Lower lobe of right lung (tissue), 2 donors: ENCODE results near the gene BAX. TPM values are rescaled to one million over a fixed set of nuclear protein-coding genes. Genes with fewer than 3 reads are reported as not detected.

Experiments
- ATAC-seq, 2 donors: fragments of 200-7000 bp; cut with Tn5 transposase; one replicate each; pipeline ENCODE4 v1.9.1; 2020 to 2022; ENCODE audit warnings: mild to moderate bottlenecking in 2 of 2, moderate library complexity in 2 of 2
- DNase-seq: peaks from one replicate; pipeline ENCODE4 v3.0.0-alpha.2; 2020
- H3K27ac ChIP-seq: fragments of 200-600 bp; one replicate; pipeline ENCODE4 v1.8.0; 2022
- H3K27me3 ChIP-seq: fragments of 200-600 bp; one replicate; pipeline ENCODE4 v1.8.0; 2022; ENCODE audit warnings: low read depth
- H3K36me3 ChIP-seq: fragments of 200-600 bp; one replicate; pipeline ENCODE4 v1.8.0; 2022; ENCODE audit warnings: mild to moderate bottlenecking
- H3K4me1 ChIP-seq: fragments of 200-600 bp; one replicate; pipeline ENCODE4 v1.8.0; 2022
- H3K4me3 ChIP-seq: fragments of 200-600 bp; one replicate; pipeline ENCODE4 v1.8.0; 2022; ENCODE audit warnings: mild to moderate bottlenecking
- H3K9me3 ChIP-seq: fragments of 200-600 bp; one replicate; pipeline ENCODE4 v1.8.0; 2022
- CTCF ChIP-seq: fragments of 200-600 bp; IDR thresholded peaks from one replicate; pipeline ENCODE4 v1.8.0; 2022; ENCODE audit warnings: antibody characterized with exemption, mild to moderate bottlenecking
- intact Hi-C: fragments of 100-400 bp; cut with DNase I; formaldehyde crosslinking; loops from one replicate; pipeline ENCODE4 v1.11.0; 2022
- total RNA-seq: library from RNA; stranded (reverse); fragmentation: NEBNext Ultra II Directional; extraction: Animal tissue kit (Norgen Biotek cat#: 25700); gene quantifications from one replicate; pipeline ENCODE4 v1.2.1, GENCODE V29; 2021
- donor health status: DM: no; HTN: yes; CAD: no; lungs with severe emphysema.

BAX gene
- total RNA-seq, 1 donor from 2014 or later: 142 TPM

DNA sequence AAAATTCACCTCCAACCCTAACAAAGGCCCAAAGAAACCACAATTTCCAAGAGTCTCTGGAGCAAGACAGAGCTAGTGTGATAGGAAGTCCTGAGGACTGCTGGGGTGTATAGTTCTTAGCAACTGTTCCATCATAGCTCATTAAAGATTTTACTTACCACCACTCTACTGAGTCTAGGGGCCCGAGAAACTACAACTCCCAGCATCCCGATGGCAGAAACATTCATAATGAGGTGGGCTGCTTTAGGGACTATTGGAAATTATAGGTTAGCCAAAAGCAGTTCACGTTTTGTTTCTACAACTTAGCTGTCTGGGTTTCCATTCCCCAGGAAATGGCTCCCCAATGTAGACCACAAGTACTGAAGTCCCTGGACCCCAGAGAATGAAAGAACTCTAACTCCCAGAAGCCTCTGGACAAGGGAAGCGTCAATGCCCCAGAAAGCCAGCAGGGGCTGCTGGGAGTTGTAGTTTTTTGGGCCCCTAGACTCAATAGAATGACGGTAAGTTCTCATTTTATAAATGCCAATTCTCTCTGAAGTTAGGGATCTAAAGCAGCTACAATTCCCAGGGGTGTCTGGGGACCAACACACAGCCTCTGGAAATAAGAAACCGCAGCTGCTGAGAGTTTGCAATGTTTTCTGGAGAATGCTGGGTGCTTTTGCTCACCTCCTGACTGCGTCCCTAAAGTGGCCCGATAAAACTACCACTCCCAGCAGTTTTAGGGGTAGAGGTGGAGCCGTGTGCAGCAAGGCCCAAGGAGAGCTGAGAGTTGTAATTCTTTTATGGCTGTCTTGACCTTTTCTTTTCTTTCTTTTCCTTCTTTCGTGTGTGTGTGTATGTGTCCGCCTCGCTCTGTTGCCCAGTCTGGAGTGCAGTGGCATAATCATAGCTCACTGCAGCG is 21.5 kb downstream of the BAX start:
- DNase-seq (no peak), ATAC-seq (no peak)
- intact Hi-C loops: no loop called here
- Histone ChIP-seq H3K27ac (no peak overlapping the region), H3K9me3 (no peaks in the 10 kb centered on the region), H3K4me3 (no peak overlapping the region), H3K4me1 (peaks cover 6% of the 10 kb centered on the region), H3K36me3 (peaks cover 63% of the 10 kb centered on the region), H3K27me3 (no peaks in the 10 kb centered on the region)
- TF ChIP-seq CTCF: no peak

GRCh38 chr19:48977061-48977460 is 22.4 kb downstream of the BAX start:
- intact Hi-C loops: no loop called here
- no peak overlapping the region for H3K4me3 ChIP-seq
- H3K4me1 ChIP-seq: peaks cover 6% of the 10 kb centered on the region
- DNase-seq (no peak), ATAC-seq (no peak)
- TF ChIP-seq CTCF: no peak
- no peaks in the 10 kb centered on the region for H3K27me3 ChIP-seq
- no peaks in the 10 kb centered on the region for H3K9me3 ChIP-seq
- H3K27ac ChIP-seq: no peak overlapping the region
- H3K36me3 ChIP-seq: peaks cover 63% of the 10 kb centered on the region

- peaks cover 6% of the 10 kb centered on the region for H3K4me1 ChIP-seq
- H3K27me3 ChIP-seq: no peaks in the 10 kb centered on the region
- DNase-seq: no peak
- H3K27ac ChIP-seq: no peak overlapping the region
- no peak overlapping the region for H3K4me3 ChIP-seq
- TF ChIP-seq CTCF: no peak
- intact Hi-C loops: no loop called here
- ATAC-seq: no peak
- no peaks in the 10 kb centered on the region for H3K9me3 ChIP-seq
- peaks cover 80% of the 10 kb centered on the region for H3K36me3 ChIP-seq
Observed at GRCh38 chr19:48982280-48982679, 27.6 kb downstream of the BAX start.

GRCh38 chr19:48985711-48986110 is 31.0 kb downstream of the BAX start:
- Histone ChIP-seq H3K4me1 (peaks cover under 1% of the 10 kb centered on the region), H3K27me3 (no peaks in the 10 kb centered on the region), H3K9me3 (no peaks in the 10 kb centered on the region), H3K4me3 (no peak overlapping the region), H3K36me3 (peaks cover 87% of the 10 kb centered on the region), H3K27ac (no peak overlapping the region)
- intact Hi-C loops: no loop called here
- no peak for TF ChIP-seq CTCF
- no peak for DNase-seq
- no peak for ATAC-seq

- H3K4me3 ChIP-seq: no peak overlapping the region
- H3K27ac ChIP-seq: no peak overlapping the region
- no peak for DNase-seq
- TF ChIP-seq CTCF: no peak
- no peaks in the 10 kb centered on the region for H3K27me3 ChIP-seq
- no peak for ATAC-seq
- H3K9me3 ChIP-seq: no peaks in the 10 kb centered on the region
- H3K4me1 ChIP-seq: peaks cover 6% of the 10 kb centered on the region
- intact Hi-C loops: no loop called here
- peaks cover 84% of the 10 kb centered on the region for H3K36me3 ChIP-seq
Observed at GRCh38 chr19:48986211-48986610, 31.5 kb downstream of the BAX start.
